Ascending aorta (tissue), 2 donors: ENCODE results near the gene ZC3H12A. TPM values are rescaled to one million over a fixed set of nuclear protein-coding genes. Genes with fewer than 3 reads are reported as not detected.

ENCODE experiments used
- DNase-seq, 2 donors: peaks; one replicate each; pipeline ENCODE4 v3.0.0-alpha.2; 2019; ENCODE audit warnings: low spot score in 2 of 2
- H3K27ac ChIP-seq, 2 donors: fragments of 200-600 bp; sonication (generic); one replicate each; pipeline ENCODE4 v1.5.1; 2016 to 2017; ENCODE audit warnings: mild to moderate bottlenecking in 1 of 2
- H3K27me3 ChIP-seq: fragments of 200-600 bp; sonication (generic); one replicate; pipeline ENCODE4 v1.5.1; 2017
- H3K36me3 ChIP-seq, 2 donors: fragments of 200-600 bp; sonication (generic); one replicate each; pipeline ENCODE4 v1.5.1; 2016
- H3K4me1 ChIP-seq, 2 donors: fragments of 200-600 bp; sonication (generic); one replicate each; pipeline ENCODE4 v1.5.1; 2016 to 2017; ENCODE audit warnings: mild to moderate bottlenecking in 1 of 2
- H3K4me3 ChIP-seq, 2 donors: fragments of 200-600 bp; sonication (generic); one replicate each; pipeline ENCODE4 v1.5.1; 2016 to 2017; ENCODE audit warnings: mild to moderate bottlenecking in 1 of 2
- H3K9me3 ChIP-seq, 2 donors: fragments of 200-600 bp; sonication (generic); one replicate each; pipeline ENCODE4 v1.5.1; 2016
- CTCF ChIP-seq, 3 experiments: fragments of 200-600 bp in 2 of 3; fragments of 450-650 bp in 1 of 3; sonication (generic) in 2 of 3; IDR thresholded peaks; one replicate each; pipeline ENCODE4 v1.5.1; 2016 to 2019; ENCODE audit warnings: antibody characterized with exemption in 3 of 3, mild to moderate bottlenecking in 1 of 3, moderate library complexity in 1 of 3
- intact Hi-C: fragments of 100-400 bp; cut with DNase I; formaldehyde crosslinking; loops from one replicate; pipeline ENCODE4 v1.15.1; 2023
- total RNA-seq: library from RNA; depleted of rRNA; stranded (reverse); fragments of >200 nt; gene quantifications from one replicate; pipeline ENCODE4 v1.1.0, GENCODE V29; 2016

The ZC3H12A gene
- total RNA-seq, 1 donor from 2014 or later, result 12.8 TPM

GRCh38 chr1:37483785-37484184, 9.4 kb downstream of the ZC3H12A start:
- TF ChIP-seq CTCF (IDR thresholded peaks at IDR 0.05), result no peak
- H3K27me3 ChIP-seq, result no peaks in the 10 kb centered on the region
- intact Hi-C loops, result no loop called here

GRCh38 chr1:37484325-37485051, 10.1 kb downstream of the ZC3H12A start:
- intact Hi-C loops, result no loop called here
- peaks cover 44 to 56% of the 10 kb centered on the region in 2 donors for H3K36me3 ChIP-seq
- no peaks in the 10 kb centered on the region for H3K27me3 ChIP-seq
- peak in 1 of 2 donors; percentile 65 for DNase-seq
- no peaks in the 10 kb centered on the region for H3K9me3 ChIP-seq
- no peak overlapping the region for H3K4me3 ChIP-seq
- H3K27ac ChIP-seq, result peak overlapping the region; percentile 89 to 95
- no peak for TF ChIP-seq CTCF (IDR thresholded peaks at IDR 0.05)
- peaks cover 30 to 43% of the 10 kb centered on the region in 2 donors for H3K4me1 ChIP-seq

More at GRCh38 chr1:37483785-37484184, 9.4 kb downstream of the ZC3H12A start:
- Histone ChIP-seq H3K4me1 (peaks cover 34 to 49% of the 10 kb centered on the region in 2 donors), H3K4me3 (no peak overlapping the region), H3K36me3 (peaks cover 37 to 51% of the 10 kb centered on the region in 2 donors), H3K27ac (peak overlapping the region; percentile 89 to 95), H3K9me3 (no peaks in the 10 kb centered on the region)
- no peak for DNase-seq

- no peak overlapping the region for H3K4me3 ChIP-seq
- H3K27ac ChIP-seq, result peak overlapping the region; percentile 89 to 95
- peaks cover 26 to 33% of the 10 kb centered on the region in 2 donors for H3K4me1 ChIP-seq
- TF ChIP-seq CTCF (IDR thresholded peaks at IDR 0.05), result no peak
- peak in 1 of 2 donors; percentile 64 for DNase-seq
- no peaks in the 10 kb centered on the region for H3K9me3 ChIP-seq
- intact Hi-C loops, result no loop called here
- H3K27me3 ChIP-seq, result no peaks in the 10 kb centered on the region
- peaks cover 46 to 58% of the 10 kb centered on the region in 2 donors for H3K36me3 ChIP-seq
These were observed 11.7 kb downstream of the ZC3H12A start for GRCh38 chr1:37485902-37486679.

- DNase-seq, result peak in 1 of 2 donors; percentile 92
- TF ChIP-seq CTCF (IDR thresholded peaks at IDR 0.05), result peak; percentile 97 to 99 (median 98)
- no peaks in the 10 kb centered on the region for H3K27me3 ChIP-seq
- peaks cover 26 to 33% of the 10 kb centered on the region in 2 donors for H3K4me1 ChIP-seq
- H3K4me3 ChIP-seq, result no peak overlapping the region
- intact Hi-C loops, result loop anchor here (1.0 kb wide), 2 partner anchors 16 to 32 kb away; no protein-coding TSS in a partner anchor
- peaks cover 42 to 55% of the 10 kb centered on the region in 2 donors for H3K36me3 ChIP-seq
- H3K27ac ChIP-seq, result peak overlapping the region; percentile 89 to 95
- H3K9me3 ChIP-seq, result no peaks in the 10 kb centered on the region
These were observed 12.6 kb downstream of the ZC3H12A start for GRCh38 chr1:37486680-37487618.

GRCh38 chr1:37487619-37487984, 13.2 kb downstream of the ZC3H12A start:
- H3K4me1 ChIP-seq, result peaks cover 26 to 33% of the 10 kb centered on the region in 2 donors
- no peak for DNase-seq
- H3K36me3 ChIP-seq, result peaks cover 36 to 53% of the 10 kb centered on the region in 2 donors
- no peaks in the 10 kb centered on the region for H3K27me3 ChIP-seq
- no peak overlapping the region for H3K4me3 ChIP-seq
- H3K27ac ChIP-seq, result peak overlapping the region; percentile 89 to 95
- intact Hi-C loops, result loop anchor here (1.0 kb wide), 2 partner anchors 16 to 32 kb away; no protein-coding TSS in a partner anchor
- H3K9me3 ChIP-seq, result no peaks in the 10 kb centered on the region
- no peak for TF ChIP-seq CTCF (IDR thresholded peaks at IDR 0.05)
